MM.1S (cell line): Measurements from ENCODE around the gene RNF224.

ENCODE experiments used
- CTCF ChIP-seq: fragments of 300-600 bp; sonication (generic); IDR thresholded peaks from 2 replicates; pipeline ENCODE4 v1.5.1; 2016; ENCODE audit warnings: antibody characterized with exemption, low read length, mixed read lengths
- EZH2phosphoT487 ChIP-seq: fragments of 300-600 bp; sonication (generic); IDR thresholded peaks from 2 replicates; pipeline ENCODE4 v1.6.1; 2018; ENCODE audit warnings: antibody characterized with exemption, low read length

GRCh38 chr9:137266585-137267453 lies 39.5 kb downstream of the RNF224 start:
- TF ChIP-seq CTCF (no peak), EZH2phosphoT487 (no peak)
